ENCODE data around the gene MYO1D. TPM values are rescaled to one million over a fixed set of nuclear protein-coding genes. Genes with fewer than 3 reads are reported as not detected.
A peak's percentile ranks its signal among the peaks of the same experiment; 100 is the strongest.
"Not testable (repeated sequence)": the region's sequence is repeated elsewhere in the genome, so short reads cannot be mapped to it uniquely, and the experiment has no call there.

Gene MYO1D
- total RNA-seq (ENCODE audit: low replicate concordance), result 24.9 and 46.7 TPM in 2 replicates
- long read RNA-seq, partial matches to known transcripts, result 3 of 12 reads
- long read RNA-seq, other reads (novel, unspliced or antisense), result 9 of 12 reads

GRCh38 chr17:32876417-32877163 is at the start of gene MYO1D:
Gene MYO1D (minus strand): TSS chr17:32877124. CDS start chr17:32876872, 252 bp downstream.
- peak; percentile 54 for TF ChIP-seq CTCF (conservative IDR thresholded peaks at IDR 0.05)
- H3K9me3 Mint-ChIP-seq, result no peaks in the 10 kb centered on the region
- H3K36me3 Mint-ChIP-seq, result no peaks in the 10 kb centered on the region
- peak within 1 kb of the TSS; percentile 96 for H3K27ac Mint-ChIP-seq
- peaks cover 4% of the 10 kb centered on the region for H3K27me3 Mint-ChIP-seq
- no peak for DNase-seq (ENCODE audit: extremely low spot score, unreplicated experiment)
- peaks cover 9% of the 10 kb centered on the region for H3K4me1 Mint-ChIP-seq (ENCODE audit: unreplicated experiment)
- H3K4me3 Mint-ChIP-seq, result peak within 1 kb of the TSS; percentile 98

GRCh38 chr17:32926183-32926582 is 49.3 kb upstream of the MYO1D start:
- DNase-seq (ENCODE audit: extremely low spot score, unreplicated experiment), result no peak
- H3K27me3 Mint-ChIP-seq, result no peaks in the 10 kb centered on the region
- no peak for TF ChIP-seq CTCF (conservative IDR thresholded peaks at IDR 0.05)
- no peak overlapping the region for H3K4me3 Mint-ChIP-seq
- H3K27ac Mint-ChIP-seq, result no peak overlapping the region
- H3K36me3 Mint-ChIP-seq, result peaks cover 4% of the 10 kb centered on the region
- H3K4me1 Mint-ChIP-seq (ENCODE audit: unreplicated experiment), result peaks cover 15% of the 10 kb centered on the region
- no peaks in the 10 kb centered on the region for H3K9me3 Mint-ChIP-seq

- not testable (repeated sequence) for DNase-seq (ENCODE audit: extremely low spot score, unreplicated experiment); H3K9me3 Mint-ChIP-seq; H3K27ac Mint-ChIP-seq; H3K4me1 Mint-ChIP-seq (ENCODE audit: unreplicated experiment); H3K27me3 Mint-ChIP-seq; H3K36me3 Mint-ChIP-seq; H3K4me3 Mint-ChIP-seq
Measured at GRCh38 chr17:32923905-32924304, 47.0 kb upstream of the MYO1D start.

- no peak for DNase-seq (ENCODE audit: extremely low spot score, unreplicated experiment)
- no peaks in the 10 kb centered on the region for H3K9me3 Mint-ChIP-seq
- H3K4me1 Mint-ChIP-seq (ENCODE audit: unreplicated experiment), result peaks cover 7% of the 10 kb centered on the region
- no peaks in the 10 kb centered on the region for H3K36me3 Mint-ChIP-seq
- H3K4me3 Mint-ChIP-seq, result no peak overlapping the region
- TF ChIP-seq CTCF (conservative IDR thresholded peaks at IDR 0.05), result no peak
- H3K27ac Mint-ChIP-seq, result no peak overlapping the region
- H3K27me3 Mint-ChIP-seq, result no peaks in the 10 kb centered on the region
Measured at GRCh38 chr17:32921017-32921416, 44.1 kb upstream of the MYO1D start.

- Mint-ChIP-seq H3K27me3 (no peaks in the 10 kb centered on the region), H3K9me3 (no peaks in the 10 kb centered on the region), H3K27ac (no peak overlapping the region), H3K4me3 (no peak overlapping the region), H3K36me3 (no peaks in the 10 kb centered on the region), H3K4me1 (ENCODE audit: unreplicated experiment) (no peaks in the 10 kb centered on the region)
- TF ChIP-seq CTCF (conservative IDR thresholded peaks at IDR 0.05), result no peak
- DNase-seq (ENCODE audit: extremely low spot score, unreplicated experiment), result no peak
Measured at GRCh38 chr17:32920293-32920692, 43.4 kb upstream of the MYO1D start.

GRCh38 chr17:32919876-32920275 is 43.0 kb upstream of the MYO1D start:
- H3K9me3 Mint-ChIP-seq; H3K4me1 Mint-ChIP-seq (ENCODE audit: unreplicated experiment); H3K36me3 Mint-ChIP-seq; H3K27ac Mint-ChIP-seq; H3K4me3 Mint-ChIP-seq; H3K27me3 Mint-ChIP-seq: not testable (repeated sequence)
- peak; percentile 2 for DNase-seq (ENCODE audit: extremely low spot score, unreplicated experiment)
